ENCODE measurements around the gene SULF2.

The SULF2 gene

GRCh38 chr20:47735412-47736400, 49.6 kb downstream of the SULF2 start:
- peak; percentile 91 to 97 (median 94) for DNase-seq

- DNase-seq: no peak
Measured at GRCh38 chr20:47734870-47735269, 50.4 kb downstream of the SULF2 start.

GRCh38 chr20:47733892-47734291, 51.4 kb downstream of the SULF2 start:
- no peak for DNase-seq

GRCh38 chr20:47730744-47731143, 54.5 kb downstream of the SULF2 start:
- DNase-seq: no peak

- no peak for DNase-seq
Measured at GRCh38 chr20:47729472-47729871, 55.8 kb downstream of the SULF2 start.

GRCh38 chr20:47727909-47728361, 57.3 kb downstream of the SULF2 start:
- DNase-seq: no peak

GRCh38 chr20:47727170-47727880, 58.0 kb downstream of the SULF2 start:
- peak; percentile 95 to 99 (median 96) for DNase-seq

- DNase-seq: no peak
Measured at GRCh38 chr20:47726632-47727031, 58.6 kb downstream of the SULF2 start.

GRCh38 chr20:47725248-47725973, 59.9 kb downstream of the SULF2 start:
- DNase-seq: peak; percentile 90 to 94 (median 93)

- DNase-seq: no peak
Measured at GRCh38 chr20:47724910-47725247, 60.4 kb downstream of the SULF2 start.

GRCh38 chr20:47724396-47724795, 60.9 kb downstream of the SULF2 start:
- DNase-seq: no peak

GRCh38 chr20:47723322-47723721, 62.0 kb downstream of the SULF2 start:
- no peak for DNase-seq

GRCh38 chr20:47720636-47721427, 64.4 kb downstream of the SULF2 start:
- DNase-seq: peak in 1 of 4 experiments; percentile 8

GRCh38 chr20:47719625-47720024, 65.7 kb downstream of the SULF2 start:
- DNase-seq: no peak

- no peak for DNase-seq
Measured at GRCh38 chr20:47719211-47719610, 66.1 kb downstream of the SULF2 start.

GRCh38 chr20:47718398-47718797, 66.9 kb downstream of the SULF2 start:
- no peak for DNase-seq

- DNase-seq: no peak
Measured at GRCh38 chr20:47717421-47717820, 67.9 kb downstream of the SULF2 start.

GRCh38 chr20:47713878-47714450, 71.3 kb downstream of the SULF2 start:
- DNase-seq: no peak

GRCh38 chr20:47713163-47713562, 72.1 kb downstream of the SULF2 start:
- no peak for DNase-seq

GRCh38 chr20:47711046-47711752, 74.1 kb downstream of the SULF2 start:
- DNase-seq: no peak

GRCh38 chr20:47710665-47711045, 74.6 kb downstream of the SULF2 start:
- DNase-seq: peak; percentile 37 to 74 (median 50)

Data from suppressor macrophage (primary cell).